Spleen (tissue), 7 donors: Measurements from ENCODE around the gene FAM184A.

Source experiments
- CTCF ChIP-seq, 11 experiments: fragments of 200-600 bp in 7 of 11; fragments of 450-650 bp in 4 of 11; sonication (generic) in 4 of 11; IDR thresholded peaks in 8 of 11; conservative IDR thresholded peaks in 3 of 11; 1 replicate in 7 of 11; 2 replicates in 4 of 11; pipeline versions ENCODE4 v1.4.0 to v1.8.0; 2016 to 2021; ENCODE audit warnings: antibody characterized with exemption in 11 of 11, inconsistent platforms in 4 of 11, mild to moderate bottlenecking in 1 of 11
- POLR2A ChIP-seq, 3 donors: fragments of 450-650 bp; IDR thresholded peaks; one replicate each; pipeline ENCODE4 v1.5.1; 2017; ENCODE audit warnings: antibody characterized with exemption in 3 of 3, mild to moderate bottlenecking in 1 of 3
- POLR2AphosphoS5 ChIP-seq, 3 donors: sonication (generic); formaldehyde crosslinking; IDR thresholded peaks; one replicate each; pipeline ENCODE4 v1.5.1; 2017; ENCODE audit warnings: antibody characterized with exemption in 3 of 3
- donor health status: DM: no; HTN: no; CAD: no; lungs with moderate emphysema.
- donor health status: DM: no; HTN: no; CAD: no.
- donor health status: DM: no; HTN: no; CAD: no.

GRCh38 chr6:119096721-119097565 is 18.5 kb upstream of the FAM184A start:
- TF ChIP-seq POLR2A (IDR thresholded peaks at IDR 0.05) (no peak), CTCF (IDR thresholded peaks at IDR 0.05 in 8 of 11, conservative IDR thresholded peaks at IDR 0.05 in 3 of 11) (no peak), POLR2AphosphoS5 (IDR thresholded peaks at IDR 0.05) (no peak)
